ENCODE measurements around the gene MPRIP.

The MPRIP gene

DNA sequence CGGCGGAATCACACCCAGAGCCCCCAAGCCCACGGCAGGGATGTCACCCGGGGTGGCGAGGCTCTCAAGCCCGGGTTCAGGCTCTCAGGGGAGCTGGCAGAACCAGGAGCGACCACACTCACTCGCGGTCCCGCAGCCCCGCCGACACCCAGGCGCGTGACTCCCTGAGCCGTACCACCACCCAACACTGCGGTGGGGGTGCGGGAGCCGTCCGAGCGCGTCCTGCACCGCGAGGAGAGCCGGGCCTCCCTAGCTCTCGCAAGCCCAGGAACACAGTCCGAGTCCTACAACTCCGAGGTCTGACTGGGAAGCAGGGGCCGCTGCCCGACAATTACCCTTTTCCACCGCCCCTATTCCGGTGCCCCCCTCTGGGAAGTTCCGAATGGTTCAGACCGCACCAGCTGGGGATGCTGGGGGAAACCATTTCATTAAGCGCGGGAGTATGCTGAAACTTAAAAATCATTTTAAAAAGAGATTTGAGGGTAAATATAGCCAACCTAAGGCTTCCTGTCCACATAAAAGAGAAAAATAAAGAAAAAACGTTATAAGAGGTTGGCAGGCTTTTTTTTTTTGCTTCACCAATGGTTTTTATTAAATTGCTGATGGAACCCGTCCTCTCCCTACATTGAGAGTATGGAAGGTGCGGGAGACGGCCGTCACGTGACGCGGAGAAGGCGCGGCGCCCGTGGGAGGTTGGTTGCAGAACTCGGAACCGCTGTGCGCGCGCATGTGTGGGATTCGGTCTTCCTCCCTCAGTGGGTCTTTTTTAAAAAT, 195.0 kb downstream of the MPRIP start, which contains the start of gene FLCN:
Gene FLCN, minus strand, starts transcription at position 143 of the 774 bp plus-strand sequence. CDS start 9,031 bp downstream, outside the sequence.
- peak; percentile 84 for DNase-seq (ENCODE audit: low spot score)

- no peak for DNase-seq (ENCODE audit: low spot score)
Measured at GRCh38 chr17:17239832-17240231, 197.6 kb downstream of the MPRIP start.

GRCh38 chr17:17241656-17242055, 199.4 kb downstream of the MPRIP start:
- DNase-seq (ENCODE audit: low spot score), result no peak

- no peak for DNase-seq (ENCODE audit: low spot score)
Measured at GRCh38 chr17:17242246-17242645, 200.0 kb downstream of the MPRIP start.
